ENCODE measurements around the gene TXNRD1.
"Not testable (repeated sequence)": the region's sequence is repeated elsewhere in the genome, so short reads cannot be mapped to it uniquely, and the experiment has no call there.

The TXNRD1 gene

GRCh38 chr12:104243551-104243950 lies 28.0 kb downstream of the TXNRD1 start:
- no peak for DNase-seq

- no peak for DNase-seq
Measured at GRCh38 chr12:104243971-104244370, 28.4 kb downstream of the TXNRD1 start.

GRCh38 chr12:104247698-104248097 lies 32.1 kb downstream of the TXNRD1 start:
- DNase-seq: no peak

GRCh38 chr12:104248444-104248843 lies 32.9 kb downstream of the TXNRD1 start:
- no peak for DNase-seq

GRCh38 chr12:104249017-104249416 lies 33.4 kb downstream of the TXNRD1 start:
- DNase-seq: no peak

GRCh38 chr12:104249898-104250297 lies 34.3 kb downstream of the TXNRD1 start:
- no peak for DNase-seq

- no peak for DNase-seq
Measured at GRCh38 chr12:104250366-104251125, 35.0 kb downstream of the TXNRD1 start.

GRCh38 chr12:104257913-104258472 lies 42.4 kb downstream of the TXNRD1 start:
- DNase-seq: no peak

- no peak for DNase-seq
Measured at GRCh38 chr12:104258476-104259067, 43.0 kb downstream of the TXNRD1 start.

- no peak for DNase-seq
Measured at GRCh38 chr12:104263026-104263425, 47.4 kb downstream of the TXNRD1 start.

GRCh38 chr12:104263580-104264358 lies 48.2 kb downstream of the TXNRD1 start:
- no peak for DNase-seq

GRCh38 chr12:104265436-104265835 lies 49.9 kb downstream of the TXNRD1 start:
- not testable (repeated sequence) for DNase-seq

- DNase-seq: no peak
Measured at GRCh38 chr12:104272938-104273337, 57.4 kb downstream of the TXNRD1 start.

- no peak for DNase-seq
Measured at GRCh38 chr12:104273503-104273902, 57.9 kb downstream of the TXNRD1 start.

GRCh38 chr12:104274811-104275210 lies 59.2 kb downstream of the TXNRD1 start:
- no peak for DNase-seq

- no peak for DNase-seq
Measured at GRCh38 chr12:104275689-104276088, 60.1 kb downstream of the TXNRD1 start.

GRCh38 chr12:104276273-104277131 lies 60.9 kb downstream of the TXNRD1 start:
- no peak for DNase-seq

- no peak for DNase-seq
Measured at GRCh38 chr12:104279164-104279563, 63.6 kb downstream of the TXNRD1 start.

GRCh38 chr12:104280111-104280510 lies 64.5 kb downstream of the TXNRD1 start:
- DNase-seq: no peak

GRCh38 chr12:104280717-104281458 lies 65.3 kb downstream of the TXNRD1 start:
- no peak for DNase-seq

- DNase-seq: no peak
Measured at GRCh38 chr12:104281636-104282035, 66.1 kb downstream of the TXNRD1 start.

- DNase-seq: no peak
Measured at GRCh38 chr12:104282109-104282508, 66.5 kb downstream of the TXNRD1 start.

Data from GF-D8 (cell line).